Stimulated activated memory B cell treated with anti-CD40 and anti-IgM and Interleukin-4, amounts not matched to agents 10 μg/mL and 1 μg/mL and 100 μg/mL, for 72 hours (primary cell): ENCODE results near the gene NDUFAF2.
"Not testable (repeated sequence)": the region's sequence is repeated elsewhere in the genome, so short reads cannot be mapped to it uniquely, and the experiment has no call there.

ENCODE experiments used
- ATAC-seq: fragments of 150-1000 bp; cut with Tn5 transposase; 2 replicates; pipeline ENCODE4 v1.10.0; 2021
- H3K27ac Mint-ChIP-seq: one replicate; pipeline ENCODE4 v1.8.0; 2022; ENCODE audit warnings: mild to moderate bottlenecking, mixed read lengths
- H3K27me3 Mint-ChIP-seq: one replicate; pipeline ENCODE4 v1.8.0; 2022; ENCODE audit warnings: mixed read lengths
- H3K36me3 Mint-ChIP-seq: one replicate; pipeline ENCODE4 v1.8.0; 2022; ENCODE audit warnings: mixed read lengths
- H3K4me1 Mint-ChIP-seq: one replicate; pipeline ENCODE4 v1.8.0; 2022; ENCODE audit warnings: mixed read lengths
- H3K4me3 Mint-ChIP-seq: one replicate; pipeline ENCODE4 v1.8.0; 2022; ENCODE audit warnings: mild to moderate bottlenecking, moderate library complexity, mixed read lengths
- H3K9me3 Mint-ChIP-seq: one replicate; pipeline ENCODE4 v1.8.0; 2022; ENCODE audit warnings: mixed read lengths

NDUFAF2 gene

DNA sequence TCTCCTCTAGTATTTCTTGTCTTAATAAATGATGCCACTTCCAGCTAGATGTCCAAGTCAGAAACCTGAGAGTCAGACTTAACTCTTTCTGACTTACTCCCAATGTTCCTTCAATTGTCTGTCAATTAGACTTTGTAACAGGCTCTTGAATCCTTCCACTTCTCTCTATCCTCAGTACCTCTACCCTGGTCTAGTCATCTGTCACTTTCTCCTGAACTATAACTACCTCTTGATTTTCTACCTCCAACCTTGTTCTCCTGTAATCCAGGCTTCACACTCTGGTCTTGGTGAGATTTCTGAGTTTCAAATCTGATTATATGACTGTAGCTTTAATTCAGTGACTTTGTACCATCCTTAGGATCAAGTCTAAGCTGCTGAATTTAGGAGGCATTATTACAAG is 64.9 kb downstream of the NDUFAF2 start:
- Mint-ChIP-seq H3K36me3 (no peaks in the 10 kb centered on the region), H3K9me3 (no peaks in the 10 kb centered on the region), H3K4me1 (no peaks in the 10 kb centered on the region), H3K27ac (no peak overlapping the region), H3K27me3 (no peaks in the 10 kb centered on the region), H3K4me3 (no peak overlapping the region)
- no peak for ATAC-seq

DNA sequence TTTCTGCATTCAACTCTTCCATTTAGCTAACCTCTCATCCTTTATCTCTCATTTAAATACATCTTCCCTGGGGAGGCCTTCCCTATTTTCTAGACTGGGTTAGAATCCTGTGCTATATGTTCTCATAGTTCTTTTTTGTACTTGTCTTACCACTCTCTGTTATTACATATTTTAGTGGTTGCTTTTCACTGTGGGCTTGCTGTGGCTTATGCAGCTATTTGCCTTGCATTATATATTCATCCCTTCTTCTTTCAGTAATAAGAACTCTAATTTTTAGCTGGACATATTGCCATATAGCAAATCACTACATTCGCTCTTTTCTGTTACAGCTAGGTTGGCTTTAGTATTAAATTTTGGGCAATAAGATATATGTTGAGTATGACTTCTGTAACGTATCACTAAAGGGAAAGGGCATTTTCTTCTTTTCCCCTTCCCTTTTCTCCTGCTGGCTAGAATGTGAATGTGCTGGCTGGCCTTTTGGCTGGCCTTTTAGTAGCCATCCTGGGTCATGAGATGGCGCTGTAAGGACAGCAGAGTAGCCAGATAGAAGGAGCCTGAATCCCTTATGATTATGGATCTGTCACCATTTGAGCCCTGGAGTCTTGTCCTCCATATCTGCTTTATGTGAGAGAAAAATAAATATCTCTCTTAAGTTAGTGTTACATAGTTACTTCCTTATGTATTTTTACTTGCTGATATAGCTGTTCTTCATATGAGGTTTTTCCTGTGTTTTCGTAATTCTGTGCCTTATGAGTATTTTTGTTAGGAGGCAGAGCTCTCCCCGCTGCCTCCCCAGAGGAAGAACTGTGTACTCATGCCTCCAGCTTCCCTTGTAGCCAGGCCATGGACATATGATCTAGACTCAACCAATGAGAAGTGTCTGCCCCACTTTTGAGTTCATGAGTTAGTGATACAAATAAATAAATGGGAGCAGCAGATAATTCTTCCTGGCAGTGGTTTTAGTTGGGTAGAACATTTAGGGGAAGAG is 65.8 kb downstream of the NDUFAF2 start:
- ATAC-seq, result no peak
- Mint-ChIP-seq H3K27ac (no peak overlapping the region), H3K4me3 (no peak overlapping the region), H3K4me1 (no peaks in the 10 kb centered on the region), H3K27me3 (no peaks in the 10 kb centered on the region), H3K36me3 (no peaks in the 10 kb centered on the region), H3K9me3 (no peaks in the 10 kb centered on the region)

DNA sequence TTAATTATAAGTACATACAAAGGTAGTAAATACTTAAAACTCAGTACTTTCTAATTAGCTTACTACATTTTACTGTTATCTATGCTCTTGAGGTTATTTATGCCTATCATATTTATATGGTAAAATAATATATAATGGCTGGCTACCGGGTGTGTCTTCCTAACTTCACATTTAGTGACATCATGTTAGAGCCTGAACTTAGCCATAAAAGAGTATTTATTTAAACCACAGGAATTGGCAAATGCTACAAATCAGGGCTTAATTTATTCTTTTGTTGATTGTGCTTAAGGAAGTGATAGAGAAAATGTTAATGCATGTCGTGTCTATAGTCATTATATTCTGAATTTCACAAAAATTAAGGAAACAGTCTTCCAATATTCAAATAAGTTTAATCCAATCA is 73.1 kb downstream of the NDUFAF2 start:
- Mint-ChIP-seq H3K9me3 (no peaks in the 10 kb centered on the region), H3K4me3 (no peak overlapping the region), H3K27ac (no peak overlapping the region), H3K36me3 (peaks cover 8% of the 10 kb centered on the region), H3K27me3 (no peaks in the 10 kb centered on the region), H3K4me1 (no peaks in the 10 kb centered on the region)
- no peak for ATAC-seq

DNA sequence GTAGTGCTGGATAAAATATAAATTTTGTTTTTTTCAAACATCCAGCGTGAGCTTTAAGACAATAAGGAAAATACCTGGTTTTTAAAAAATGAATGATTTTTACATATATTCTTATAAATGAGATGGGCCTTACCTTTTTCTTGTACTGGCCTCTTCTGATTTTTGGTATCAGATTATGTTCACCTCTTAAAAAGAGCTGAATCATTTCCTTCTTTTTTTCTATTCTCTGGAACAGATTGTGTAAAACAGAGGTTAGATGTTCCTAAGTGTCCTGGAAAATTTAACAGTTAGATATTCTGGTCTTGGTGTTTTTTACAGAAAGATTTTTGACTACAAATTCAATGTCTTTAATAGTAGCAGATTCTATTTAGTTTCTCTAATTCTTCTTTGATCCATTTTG is 74.6 kb downstream of the NDUFAF2 start:
- H3K36me3 Mint-ChIP-seq, result peaks cover 8% of the 10 kb centered on the region
- ATAC-seq, result no peak
- no peaks in the 10 kb centered on the region for H3K4me1 Mint-ChIP-seq
- no peaks in the 10 kb centered on the region for H3K9me3 Mint-ChIP-seq
- H3K27ac Mint-ChIP-seq, result no peak overlapping the region
- no peaks in the 10 kb centered on the region for H3K27me3 Mint-ChIP-seq
- H3K4me3 Mint-ChIP-seq, result no peak overlapping the region

DNA sequence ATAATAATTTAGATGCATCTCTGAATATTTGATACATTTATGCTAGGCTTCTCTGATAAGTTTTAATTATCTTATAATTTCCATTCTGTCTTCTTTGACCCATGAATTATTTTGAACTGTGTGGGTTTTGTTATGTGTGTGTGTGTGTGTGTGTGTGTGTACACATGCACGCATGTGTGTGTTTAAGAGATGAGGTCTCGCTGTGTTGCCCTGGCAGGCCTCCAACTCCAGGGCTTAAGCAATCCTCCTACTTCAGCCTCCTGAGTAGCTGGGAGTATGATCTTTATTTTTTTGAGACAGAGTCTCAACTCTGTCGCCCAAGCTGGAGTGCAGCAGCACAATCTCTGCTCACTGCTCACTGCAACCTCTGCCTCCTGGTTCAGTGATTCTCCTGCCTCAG is 75.4 kb downstream of the NDUFAF2 start:
- no peak for ATAC-seq
- H3K4me1 Mint-ChIP-seq, result no peaks in the 10 kb centered on the region
- no peaks in the 10 kb centered on the region for H3K9me3 Mint-ChIP-seq
- H3K4me3 Mint-ChIP-seq, result no peak overlapping the region
- H3K36me3 Mint-ChIP-seq, result peaks cover 8% of the 10 kb centered on the region
- H3K27ac Mint-ChIP-seq, result no peak overlapping the region
- no peaks in the 10 kb centered on the region for H3K27me3 Mint-ChIP-seq

DNA sequence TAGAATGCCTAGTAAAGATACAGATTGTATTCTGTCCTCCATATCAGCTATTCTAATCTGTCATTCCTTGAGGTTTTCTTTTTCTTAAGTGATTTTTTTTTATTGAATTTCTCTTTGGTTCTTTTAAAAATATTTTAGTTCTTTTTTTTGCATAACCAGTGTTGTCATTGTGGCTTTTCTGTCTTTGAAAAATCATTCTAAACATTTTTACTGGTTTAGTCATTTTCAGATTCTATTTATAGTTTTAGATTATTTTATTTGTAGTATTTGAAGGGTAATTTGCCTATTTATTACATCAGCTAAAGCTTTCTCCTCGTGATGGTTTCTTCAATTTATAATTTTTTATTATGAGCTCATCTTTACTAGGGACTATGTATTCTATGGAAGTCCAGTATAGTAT is 78.1 kb downstream of the NDUFAF2 start:
- no peak overlapping the region for H3K4me3 Mint-ChIP-seq
- no peak for ATAC-seq
- no peak overlapping the region for H3K27ac Mint-ChIP-seq
- H3K27me3 Mint-ChIP-seq, result no peaks in the 10 kb centered on the region
- H3K36me3 Mint-ChIP-seq, result peaks cover 14% of the 10 kb centered on the region
- H3K9me3 Mint-ChIP-seq, result no peaks in the 10 kb centered on the region
- no peaks in the 10 kb centered on the region for H3K4me1 Mint-ChIP-seq

DNA sequence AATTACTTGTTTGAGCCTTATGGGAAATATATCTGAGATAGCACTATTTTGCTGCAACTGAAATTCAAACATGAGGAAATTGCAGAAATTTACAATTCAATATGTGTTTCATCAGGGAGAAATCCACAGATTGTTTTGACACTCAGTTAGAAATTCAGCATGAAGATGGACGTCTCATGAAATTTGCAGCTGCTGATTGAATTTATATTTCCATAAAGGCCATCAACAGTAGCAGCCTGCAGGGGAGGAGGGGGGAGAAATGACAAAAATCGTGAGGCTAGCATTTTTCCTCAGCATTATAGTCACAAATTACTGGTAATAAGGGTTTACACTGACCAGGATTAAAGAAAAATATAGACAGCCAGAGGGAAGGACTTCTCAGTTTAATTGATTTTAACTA is 81.0 kb downstream of the NDUFAF2 start:
- Mint-ChIP-seq H3K9me3 (no peaks in the 10 kb centered on the region), H3K27me3 (no peaks in the 10 kb centered on the region), H3K27ac (no peak overlapping the region), H3K4me3 (no peak overlapping the region), H3K4me1 (no peaks in the 10 kb centered on the region), H3K36me3 (peaks cover 18% of the 10 kb centered on the region)
- ATAC-seq, result no peak

DNA sequence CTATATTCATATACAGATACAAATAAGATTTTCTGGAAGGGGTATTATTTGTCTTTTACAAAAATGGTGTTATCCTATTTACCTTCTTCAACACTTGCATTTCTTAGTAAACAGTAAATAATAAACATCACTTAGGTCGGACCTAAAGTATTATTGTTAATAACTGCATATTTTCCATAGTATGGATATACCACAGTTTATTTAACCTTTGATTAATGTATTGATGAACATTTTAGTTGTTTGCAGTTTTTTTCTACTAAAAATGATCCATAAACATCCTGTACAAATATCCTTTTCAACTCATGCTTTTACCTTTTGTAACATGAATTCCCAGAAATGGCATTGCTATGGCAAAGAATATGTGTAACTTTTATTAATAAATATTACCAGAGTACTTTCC is 83.4 kb downstream of the NDUFAF2 start:
- H3K4me3 Mint-ChIP-seq, result no peak overlapping the region
- H3K36me3 Mint-ChIP-seq, result peaks cover 15% of the 10 kb centered on the region
- no peak for ATAC-seq
- no peaks in the 10 kb centered on the region for H3K27me3 Mint-ChIP-seq
- H3K27ac Mint-ChIP-seq, result no peak overlapping the region
- H3K4me1 Mint-ChIP-seq, result no peaks in the 10 kb centered on the region
- H3K9me3 Mint-ChIP-seq, result peaks cover 2% of the 10 kb centered on the region

DNA sequence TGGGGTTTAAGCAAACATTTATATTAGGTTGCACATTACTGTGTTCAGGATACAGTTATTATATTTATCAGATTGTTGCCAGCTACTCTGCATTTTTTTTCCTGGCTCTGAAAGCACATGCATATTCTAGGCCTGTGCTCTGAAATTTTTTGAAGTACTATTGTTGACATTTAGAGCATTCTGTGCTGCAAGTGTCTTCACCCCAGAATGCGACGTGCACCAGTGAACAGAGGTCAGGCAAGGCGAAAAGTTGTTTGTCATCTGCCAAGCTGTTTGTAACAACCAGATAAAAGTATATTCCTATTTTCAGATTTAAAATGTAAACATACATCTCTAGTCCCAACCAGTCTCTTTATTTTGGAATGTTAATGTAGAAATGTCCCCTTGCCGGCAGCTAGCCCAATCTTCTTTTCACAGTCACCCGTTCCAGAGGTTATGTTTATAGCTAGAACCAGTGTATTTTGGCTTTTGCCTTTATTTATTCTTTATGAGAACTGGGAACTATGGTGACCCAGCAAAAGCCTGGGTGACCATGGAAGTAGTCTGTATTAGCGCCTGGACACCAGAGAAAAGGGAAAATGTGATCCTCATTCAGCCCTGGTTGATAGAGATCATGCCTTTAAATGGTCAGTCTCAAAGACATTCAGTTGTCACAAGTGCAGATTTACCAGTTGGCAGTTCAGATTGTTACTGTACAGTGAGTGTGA is 84.6 kb downstream of the NDUFAF2 start:
- H3K9me3 Mint-ChIP-seq, result peaks cover 2% of the 10 kb centered on the region
- H3K36me3 Mint-ChIP-seq, result peaks cover 15% of the 10 kb centered on the region
- H3K27ac Mint-ChIP-seq, result no peak overlapping the region
- ATAC-seq, result no peak
- H3K27me3 Mint-ChIP-seq, result no peaks in the 10 kb centered on the region
- no peaks in the 10 kb centered on the region for H3K4me1 Mint-ChIP-seq
- H3K4me3 Mint-ChIP-seq, result no peak overlapping the region

DNA sequence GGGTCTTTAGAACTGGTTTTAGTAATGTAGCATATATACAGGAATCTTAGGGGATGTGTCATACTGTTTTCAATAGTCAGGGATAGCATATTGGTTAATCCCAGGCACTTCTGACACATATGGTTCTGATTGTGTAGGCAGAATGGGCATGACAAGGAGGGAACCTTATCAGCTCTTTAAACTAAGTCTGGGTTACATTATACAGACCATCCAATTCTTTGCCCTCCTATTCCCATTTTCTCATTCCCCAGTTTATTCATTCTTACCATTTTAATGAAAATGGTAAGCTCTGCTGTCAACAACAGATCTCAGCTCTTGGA is 85.1 kb downstream of the NDUFAF2 start:
- Mint-ChIP-seq H3K36me3 (peaks cover 15% of the 10 kb centered on the region), H3K27me3 (no peaks in the 10 kb centered on the region), H3K4me1 (no peaks in the 10 kb centered on the region), H3K9me3 (peaks cover 2% of the 10 kb centered on the region), H3K27ac (no peak overlapping the region), H3K4me3 (no peak overlapping the region)
- ATAC-seq, result no peak

DNA sequence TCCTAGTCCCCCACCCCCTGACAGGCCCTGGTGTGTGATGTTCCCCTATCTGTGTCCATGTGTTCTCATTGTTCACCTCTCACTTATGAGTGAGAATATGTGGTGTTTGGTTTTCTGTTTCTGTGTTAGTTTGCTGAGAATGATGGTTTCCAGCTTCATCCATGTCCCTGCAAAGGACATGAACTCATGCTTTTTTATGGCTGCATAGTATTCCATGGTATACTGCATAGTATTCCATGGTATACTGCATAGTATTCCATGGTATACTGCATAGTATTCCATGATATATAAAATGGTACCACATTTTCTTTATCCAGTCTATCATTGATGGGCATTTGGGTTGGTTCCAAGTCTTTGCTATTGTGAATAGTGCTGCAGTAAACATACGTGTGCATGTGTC is 86.3 kb downstream of the NDUFAF2 start:
- ATAC-seq, H3K4me1 Mint-ChIP-seq, H3K27ac Mint-ChIP-seq, H3K27me3 Mint-ChIP-seq, H3K4me3 Mint-ChIP-seq, H3K9me3 Mint-ChIP-seq: not testable (repeated sequence)
- H3K36me3 Mint-ChIP-seq, result peaks cover 20% of the 10 kb centered on the region

DNA sequence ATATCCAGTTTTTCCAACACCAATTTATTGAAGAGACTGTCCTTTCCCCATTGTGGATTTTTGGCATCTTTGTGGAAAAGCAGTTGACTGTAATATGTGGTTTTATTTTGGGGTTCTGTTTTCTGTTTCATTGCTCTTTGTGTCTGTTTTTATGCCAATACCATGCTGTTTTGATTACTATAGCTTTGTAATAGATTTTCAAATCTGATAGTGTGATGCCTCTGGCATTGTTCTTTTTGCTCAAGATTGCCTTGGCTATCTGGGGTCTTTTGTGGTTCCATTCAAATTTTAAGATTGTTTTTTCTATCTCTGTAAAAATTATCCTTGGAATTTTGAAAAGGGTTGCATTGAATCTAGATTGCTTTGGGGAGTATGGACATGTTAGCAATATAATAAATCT is 99.5 kb downstream of the NDUFAF2 start:
- no peak for ATAC-seq
- no peak overlapping the region for H3K27ac Mint-ChIP-seq

DNA sequence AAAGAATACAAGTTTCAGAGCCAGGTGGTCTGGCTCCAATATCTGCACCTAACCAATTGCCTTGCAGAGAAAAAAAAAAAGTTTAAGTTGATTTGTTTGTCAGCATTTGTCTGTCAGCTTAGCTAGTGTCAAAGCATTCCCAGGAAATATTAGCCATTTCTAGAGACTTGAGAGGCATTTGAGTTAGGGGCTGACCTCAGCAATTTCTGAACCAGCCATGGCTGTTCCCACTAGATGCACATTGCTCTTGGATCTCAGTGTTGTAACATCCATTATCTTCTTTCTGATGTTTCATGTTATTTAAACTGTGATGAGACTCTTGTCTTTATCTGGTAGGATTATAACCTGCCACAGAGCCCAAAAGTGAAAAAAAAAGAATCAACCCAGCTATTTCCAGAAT is 102.3 kb downstream of the NDUFAF2 start:
- no peak overlapping the region for H3K4me3 Mint-ChIP-seq
- no peak overlapping the region for H3K27ac Mint-ChIP-seq
- H3K9me3 Mint-ChIP-seq, result no peaks in the 10 kb centered on the region
- no peak for ATAC-seq
- peaks cover 51% of the 10 kb centered on the region for H3K36me3 Mint-ChIP-seq
- no peaks in the 10 kb centered on the region for H3K27me3 Mint-ChIP-seq
- H3K4me1 Mint-ChIP-seq, result peaks cover 8% of the 10 kb centered on the region

More for the DNA sequence above, 99.5 kb downstream of the NDUFAF2 start:
- peaks cover 49% of the 10 kb centered on the region for H3K36me3 Mint-ChIP-seq
- H3K4me1 Mint-ChIP-seq, result peaks cover 8% of the 10 kb centered on the region
- no peaks in the 10 kb centered on the region for H3K27me3 Mint-ChIP-seq
- no peak overlapping the region for H3K4me3 Mint-ChIP-seq
- H3K9me3 Mint-ChIP-seq, result no peaks in the 10 kb centered on the region

DNA sequence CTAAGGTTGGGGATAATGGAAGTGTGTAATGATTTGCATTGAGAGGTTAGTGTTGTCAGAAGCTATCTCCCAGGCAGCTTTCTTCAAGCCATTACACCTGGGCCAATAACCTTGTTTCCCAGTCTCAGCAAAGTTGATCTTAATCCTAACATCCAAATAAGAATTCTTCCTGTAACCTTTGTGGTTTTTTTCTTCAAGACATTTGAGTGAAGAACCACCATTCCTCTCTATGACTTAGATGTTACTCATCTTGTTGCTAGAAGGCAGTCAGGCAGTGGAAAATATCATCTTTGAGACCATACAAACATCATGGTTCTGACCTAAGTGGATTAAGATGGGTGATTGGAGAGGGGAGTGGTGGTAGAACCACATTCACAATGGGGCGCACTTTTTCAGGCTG is 103.5 kb downstream of the NDUFAF2 start:
- Mint-ChIP-seq H3K4me1 (peaks cover 8% of the 10 kb centered on the region), H3K36me3 (peaks cover 40% of the 10 kb centered on the region), H3K9me3 (no peaks in the 10 kb centered on the region), H3K4me3 (no peak overlapping the region), H3K27ac (no peak overlapping the region), H3K27me3 (no peaks in the 10 kb centered on the region)
- ATAC-seq, result no peak

DNA sequence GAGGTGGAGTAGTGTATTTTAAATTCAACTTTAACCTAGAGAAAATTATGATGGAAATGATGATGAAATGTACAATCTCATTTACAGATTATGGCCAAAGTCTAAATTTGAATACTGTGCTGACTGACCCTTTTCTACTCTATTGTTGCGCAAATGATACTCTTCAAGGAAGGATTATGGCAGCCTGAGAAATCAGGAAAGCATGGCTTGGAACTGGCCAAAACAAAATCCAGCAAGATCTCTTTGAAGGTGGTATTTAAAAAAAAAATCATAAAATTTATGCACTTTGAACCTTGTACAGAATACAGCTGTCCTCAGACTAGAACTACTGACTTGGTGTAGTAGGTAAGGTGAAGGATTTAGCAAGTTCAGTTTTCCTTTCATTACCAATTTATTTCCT is 105.3 kb downstream of the NDUFAF2 start:
- Mint-ChIP-seq H3K36me3 (peaks cover 28% of the 10 kb centered on the region), H3K27ac (no peak overlapping the region), H3K4me1 (peaks cover 8% of the 10 kb centered on the region), H3K27me3 (no peaks in the 10 kb centered on the region), H3K9me3 (no peaks in the 10 kb centered on the region), H3K4me3 (no peak overlapping the region)
- no peak for ATAC-seq

DNA sequence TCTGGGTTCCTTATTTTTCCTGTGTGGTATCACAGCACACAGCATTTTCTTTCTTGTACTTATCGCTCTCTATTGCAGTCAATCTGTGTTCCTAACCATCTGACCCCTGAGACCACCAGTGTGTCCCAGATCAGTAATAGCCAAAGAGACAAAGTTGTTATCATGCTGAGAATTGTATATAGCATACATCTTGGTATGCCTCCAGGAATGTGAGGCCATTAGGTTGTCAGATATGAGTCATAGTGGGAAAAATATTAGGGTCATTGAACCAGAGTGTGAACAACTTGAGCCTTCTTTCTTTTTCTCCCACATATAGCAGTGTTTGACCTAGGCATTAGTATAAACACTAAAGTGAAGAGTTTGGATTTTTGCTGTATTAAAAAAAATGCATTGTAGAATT is 106.3 kb downstream of the NDUFAF2 start:
- H3K36me3 Mint-ChIP-seq, result peaks cover 20% of the 10 kb centered on the region
- no peak for ATAC-seq
- H3K27me3 Mint-ChIP-seq, result no peaks in the 10 kb centered on the region
- no peak overlapping the region for H3K4me3 Mint-ChIP-seq
- H3K9me3 Mint-ChIP-seq, result no peaks in the 10 kb centered on the region
- H3K27ac Mint-ChIP-seq, result no peak overlapping the region
- peaks cover under 1% of the 10 kb centered on the region for H3K4me1 Mint-ChIP-seq
